D721Med (cell line): ENCODE data around the gene ADCY6.

Experiments
- DNase-seq: peaks from one replicate; pipeline ENCODE4 v3.0.0; 2011; ENCODE audit warnings: low spot score; ENCODE audit not compliant: insufficient read length
- FAIRE-seq: peaks from 2 replicates; lab custom pipeline; 2011; peaks lifted over from hg19 to GRCh38; lab: Jason Lieb, UNC
- CTCF ChIP-seq: IDR thresholded peaks from 2 replicates; pipeline ENCODE4 v1.5.1; 2012; ENCODE audit warnings: mild to moderate bottlenecking, control low read depth; ENCODE audit not compliant: insufficient read depth; ENCODE audit errors: missing control alignments

The ADCY6 gene

DNA sequence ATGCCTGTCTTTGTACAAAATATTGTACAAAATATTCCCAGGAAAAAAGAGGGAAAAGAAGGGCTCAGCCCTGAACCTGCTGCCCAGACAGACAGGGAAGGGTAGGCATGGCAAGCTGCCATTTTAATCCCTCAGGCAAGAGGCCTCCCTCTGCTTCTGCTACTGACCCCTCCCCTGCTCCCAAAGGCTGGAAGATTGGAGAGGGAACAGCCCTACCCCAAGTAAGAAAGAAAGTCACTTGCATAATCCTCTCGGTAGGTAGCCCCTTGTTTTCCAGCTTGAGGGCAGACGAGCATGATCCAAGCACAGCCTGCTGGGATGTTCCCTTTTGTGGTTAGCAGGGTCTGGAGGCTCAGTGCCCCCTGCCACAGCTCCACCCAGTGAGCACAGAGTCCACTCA is 20.7 kb downstream of the ADCY6 start:
- no peak for FAIRE-seq
- DNase-seq = no peak
- no peak for TF ChIP-seq CTCF

DNA sequence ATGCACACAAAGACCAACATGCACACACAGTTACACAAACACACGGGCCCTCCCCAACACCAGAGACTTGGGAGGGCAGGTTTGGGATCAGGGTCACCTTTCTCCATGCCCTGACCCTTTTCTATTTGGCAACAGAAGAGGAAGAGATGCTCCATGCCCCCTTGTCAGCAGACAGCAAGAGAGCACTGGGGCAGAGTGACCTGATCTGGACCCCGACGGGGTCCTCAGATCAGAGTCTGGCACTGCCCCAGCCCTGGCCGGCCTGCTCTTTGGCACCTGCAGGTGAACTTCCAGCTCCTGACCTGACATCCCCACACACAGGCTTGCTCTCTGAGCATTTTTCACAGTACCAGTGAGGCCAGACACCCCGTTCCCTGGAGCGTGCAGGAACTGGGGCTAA is 21.4 kb downstream of the ADCY6 start:
- DNase-seq (no peak), FAIRE-seq (no peak)
- TF ChIP-seq CTCF = no peak

- no peak for TF ChIP-seq CTCF
- DNase-seq (no peak), FAIRE-seq (no peak)
Observed at GRCh38 chr12:48767047-48767446, 21.8 kb downstream of the ADCY6 start.

GRCh38 chr12:48765753-48766162 is 23.1 kb downstream of the ADCY6 start:
- TF ChIP-seq CTCF = no peak
- DNase-seq = no peak
- no peak for FAIRE-seq

DNA sequence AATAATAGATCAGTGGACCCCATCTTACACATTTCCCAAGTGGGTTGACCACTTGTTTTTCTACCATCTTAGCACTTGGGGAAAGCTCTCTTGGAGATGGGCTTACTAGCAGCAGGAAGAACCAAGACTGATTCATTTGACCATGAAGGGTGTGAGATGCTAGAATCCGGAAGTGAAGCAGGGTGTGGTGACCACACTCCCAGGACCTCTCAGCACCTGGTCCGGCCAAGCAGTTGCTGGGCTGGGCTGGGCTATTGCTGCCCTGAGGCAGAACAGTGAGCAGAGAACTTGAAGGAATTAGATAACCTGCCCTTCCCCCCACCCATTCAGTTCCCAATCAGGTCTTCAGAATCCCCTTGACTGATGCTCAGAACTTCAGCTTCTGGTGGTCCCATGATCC is 24.4 kb downstream of the ADCY6 start:
- FAIRE-seq (no peak), DNase-seq (no peak)
- no peak for TF ChIP-seq CTCF

GRCh38 chr12:48758737-48759136 is 30.2 kb downstream of the ADCY6 start:
- TF ChIP-seq CTCF = no peak
- FAIRE-seq = no peak
- no peak for DNase-seq

GRCh38 chr12:48758186-48758585 is 30.7 kb downstream of the ADCY6 start:
- FAIRE-seq = no peak
- DNase-seq = no peak
- no peak for TF ChIP-seq CTCF
